ENCODE results near the gene ZNF592. TPM values are rescaled to one million over a fixed set of nuclear protein-coding genes. Genes with fewer than 3 reads are reported as not detected.
A peak's percentile ranks its signal among the peaks of the same experiment; 100 is the strongest.

The ZNF592 gene
- total RNA-seq, 1 donor: 11.2 TPM

GRCh38 chr15:84788500-84788899 is 40.1 kb downstream of the ZNF592 start:
- H3K4me3 ChIP-seq (ENCODE audit: low read depth, low read length): no peak overlapping the region
- no peak for TF ChIP-seq CTCF (IDR thresholded peaks at IDR 0.05; ENCODE audit: insufficient read depth, low read depth, low read length)
- peak; percentile 55 for DNase-seq (ENCODE audit: low read depth)

- no peak overlapping the region for H3K4me3 ChIP-seq (ENCODE audit: low read depth, low read length)
- DNase-seq (ENCODE audit: low read depth): no peak
- TF ChIP-seq CTCF (IDR thresholded peaks at IDR 0.05; ENCODE audit: insufficient read depth, low read depth, low read length): no peak
Observed at GRCh38 chr15:84789762-84790161, 41.4 kb downstream of the ZNF592 start.

GRCh38 chr15:84790676-84791075 is 42.3 kb downstream of the ZNF592 start:
- DNase-seq (ENCODE audit: low read depth): no peak
- H3K4me3 ChIP-seq (ENCODE audit: low read depth, low read length): no peak overlapping the region
- no peak for TF ChIP-seq CTCF (IDR thresholded peaks at IDR 0.05; ENCODE audit: insufficient read depth, low read depth, low read length)

- DNase-seq (ENCODE audit: low read depth): no peak
- TF ChIP-seq CTCF (IDR thresholded peaks at IDR 0.05; ENCODE audit: insufficient read depth, low read depth, low read length): no peak
- no peak overlapping the region for H3K4me3 ChIP-seq (ENCODE audit: low read depth, low read length)
Observed at GRCh38 chr15:84791763-84792162, 43.4 kb downstream of the ZNF592 start.

GRCh38 chr15:84793431-84794161 is 45.2 kb downstream of the ZNF592 start:
- no peak for TF ChIP-seq CTCF (IDR thresholded peaks at IDR 0.05; ENCODE audit: insufficient read depth, low read depth, low read length)
- DNase-seq (ENCODE audit: low read depth): peak; percentile 71
- no peak overlapping the region for H3K4me3 ChIP-seq (ENCODE audit: low read depth, low read length)

GRCh38 chr15:84794162-84794547 is 45.8 kb downstream of the ZNF592 start:
- DNase-seq (ENCODE audit: low read depth): no peak
- no peak for TF ChIP-seq CTCF (IDR thresholded peaks at IDR 0.05; ENCODE audit: insufficient read depth, low read depth, low read length)
- no peak overlapping the region for H3K4me3 ChIP-seq (ENCODE audit: low read depth, low read length)

GRCh38 chr15:84795186-84795585 is 46.8 kb downstream of the ZNF592 start:
- no peak overlapping the region for H3K4me3 ChIP-seq (ENCODE audit: low read depth, low read length)
- no peak for TF ChIP-seq CTCF (IDR thresholded peaks at IDR 0.05; ENCODE audit: insufficient read depth, low read depth, low read length)
- DNase-seq (ENCODE audit: low read depth): peak; percentile 47
